ENCODE measurements around the gene SH3GL3.
A peak's percentile ranks its signal among the peaks of the same experiment; 100 is the strongest.

The SH3GL3 gene

GRCh38 chr15:83436513-83437158 is 10.5 kb upstream of the SH3GL3 start:
- ChIA-PET POLR2A (no interaction called here), CTCF (interaction anchor here (0.6 to 11.5 kb wide), 22 partner anchors 8 to 425 kb away, joined by 3 to 370 read pairs (median 4); partner anchors contain the start of genes C15orf40 and SH3GL3)
- H3K4me3 ChIP-seq (ENCODE audit: low read depth, low read length), result no peak overlapping the region
- peak; percentile 9 for DNase-seq (ENCODE audit: low read depth, low spot score)
- peak; percentile 53 for TF ChIP-seq CTCF (IDR thresholded peaks at IDR 0.05; ENCODE audit: insufficient read depth, low read length, missing control alignments)

- no peak for TF ChIP-seq CTCF (IDR thresholded peaks at IDR 0.05; ENCODE audit: insufficient read depth, low read length, missing control alignments)
Observed at GRCh38 chr15:83443076-83443847, 3.9 kb upstream of the SH3GL3 start.

GRCh38 chr15:83444936-83445335 is 2.2 kb upstream of the SH3GL3 start:
- TF ChIP-seq CTCF (IDR thresholded peaks at IDR 0.05; ENCODE audit: insufficient read depth, low read length, missing control alignments), result no peak
- POLR2A ChIA-PET, result no interaction called here
- H3K4me3 ChIP-seq (ENCODE audit: low read depth, low read length), result no peak overlapping the region
- no peak for DNase-seq (ENCODE audit: low read depth, low spot score)
- CTCF ChIA-PET, result interaction anchor here (2.3 to 5.3 kb wide), 5 partner anchors 8 to 196 kb away, joined by 8 to 35 read pairs (median 22); no protein-coding TSS in a partner anchor

More at GRCh38 chr15:83443076-83443847, 3.9 kb upstream of the SH3GL3 start:
- H3K4me3 ChIP-seq (ENCODE audit: low read depth, low read length), result no peak overlapping the region
- ChIA-PET POLR2A (no interaction called here), CTCF (interaction anchor here (1.0 to 4.3 kb wide), 3 partner anchors 118 to 195 kb away, joined by 3 to 28 read pairs (median 8); no protein-coding TSS in a partner anchor)
- DNase-seq (ENCODE audit: low read depth, low spot score), result no peak

GRCh38 chr15:83445643-83446042 is 1.5 kb upstream of the SH3GL3 start:
- ChIA-PET CTCF (interaction anchor here (1.7 to 5.3 kb wide), 7 partner anchors 9 to 197 kb away, joined by 8 to 35 read pairs (median 11); no protein-coding TSS in a partner anchor), POLR2A (no interaction called here)
- DNase-seq (ENCODE audit: low read depth, low spot score), result no peak
- no peak overlapping the region for H3K4me3 ChIP-seq (ENCODE audit: low read depth, low read length)
- TF ChIP-seq CTCF (IDR thresholded peaks at IDR 0.05; ENCODE audit: insufficient read depth, low read length, missing control alignments), result no peak

GRCh38 chr15:83446417-83446816 is 724 bp upstream of the SH3GL3 start:
- CTCF ChIA-PET, result interaction anchor here (0.7 to 5.3 kb wide), 11 partner anchors 9 to 244 kb away, joined by 3 to 35 read pairs (median 9); no protein-coding TSS in a partner anchor
- TF ChIP-seq CTCF (IDR thresholded peaks at IDR 0.05; ENCODE audit: insufficient read depth, low read length, missing control alignments), result no peak
- H3K4me3 ChIP-seq (ENCODE audit: low read depth, low read length), result no peak overlapping the region
- no peak for DNase-seq (ENCODE audit: low read depth, low spot score)
- POLR2A ChIA-PET, result no interaction called here

GRCh38 chr15:83449250-83449671 is 2.1 kb downstream of the SH3GL3 start:
- ChIA-PET CTCF (interaction anchor here (1.7 to 5.3 kb wide), 3 partner anchors 12 to 201 kb away, joined by 5 to 35 read pairs (median 7); no protein-coding TSS in a partner anchor), POLR2A (no interaction called here)
- DNase-seq (ENCODE audit: low read depth, low spot score), result no peak
- H3K4me3 ChIP-seq (ENCODE audit: low read depth, low read length), result no peak overlapping the region
- TF ChIP-seq CTCF (IDR thresholded peaks at IDR 0.05; ENCODE audit: insufficient read depth, low read length, missing control alignments), result no peak
